CD4-positive, alpha-beta T cell treated with Interferon alpha-2 for 1 hour (primary cell): ENCODE measurements around the gene CD2AP.
"Not testable (repeated sequence)": the region's sequence is repeated elsewhere in the genome, so short reads cannot be mapped to it uniquely, and the experiment has no call there.

Experiments used
- DNase-seq, 2 donors: peaks; one replicate each; pipeline ENCODE4 v3.0.0-alpha.2; 2020 to 2022

CD2AP gene

GRCh38 chr6:47502920-47503319, 25.3 kb downstream of the CD2AP start:
- DNase-seq: no peak

GRCh38 chr6:47509937-47510336, 32.3 kb downstream of the CD2AP start:
- no peak for DNase-seq

- DNase-seq: no peak
Observed at GRCh38 chr6:47512872-47513271, 35.3 kb downstream of the CD2AP start.

- DNase-seq: no peak
Observed at GRCh38 chr6:47519279-47519678, 41.7 kb downstream of the CD2AP start.

GRCh38 chr6:47520282-47520681, 42.7 kb downstream of the CD2AP start:
- DNase-seq: no peak

- no peak for DNase-seq
Observed at GRCh38 chr6:47521961-47522360, 44.4 kb downstream of the CD2AP start.

- DNase-seq: no peak
Observed at GRCh38 chr6:47524136-47524845, 46.7 kb downstream of the CD2AP start.

- DNase-seq: no peak
Observed at GRCh38 chr6:47525330-47526057, 47.9 kb downstream of the CD2AP start.

- no peak for DNase-seq
Observed at GRCh38 chr6:47527274-47527673, 49.7 kb downstream of the CD2AP start.

- no peak for DNase-seq
Observed at GRCh38 chr6:47529734-47530133, 52.1 kb downstream of the CD2AP start.

GRCh38 chr6:47532981-47533585, 55.5 kb downstream of the CD2AP start:
- no peak for DNase-seq

GRCh38 chr6:47534063-47534462, 56.5 kb downstream of the CD2AP start:
- no peak for DNase-seq

- DNase-seq: no peak
Observed at GRCh38 chr6:47535316-47536225, 58.0 kb downstream of the CD2AP start.

- DNase-seq: no peak
Observed at GRCh38 chr6:47536816-47537401, 59.3 kb downstream of the CD2AP start.

- no peak for DNase-seq
Observed at GRCh38 chr6:47545223-47545622, 67.6 kb downstream of the CD2AP start.

- DNase-seq: no peak
Observed at GRCh38 chr6:47551670-47552069, 74.1 kb downstream of the CD2AP start.

GRCh38 chr6:47552319-47552718, 74.7 kb downstream of the CD2AP start:
- no peak for DNase-seq

GRCh38 chr6:47553243-47553642, 75.7 kb downstream of the CD2AP start:
- not testable (repeated sequence) for DNase-seq

GRCh38 chr6:47556459-47556858, 78.9 kb downstream of the CD2AP start:
- not testable (repeated sequence) for DNase-seq

- no peak for DNase-seq
Observed at GRCh38 chr6:47563162-47563561, 85.6 kb downstream of the CD2AP start.

- DNase-seq: not testable (repeated sequence)
Observed at GRCh38 chr6:47566602-47567001, 89.0 kb downstream of the CD2AP start.

- DNase-seq: no peak
Observed at GRCh38 chr6:47567586-47567985, 90.0 kb downstream of the CD2AP start.

- no peak for DNase-seq
Observed at GRCh38 chr6:47571488-47571887, 93.9 kb downstream of the CD2AP start.
